Activated naive CD4-positive, alpha-beta T cell treated with anti-CD3 and anti-CD28 coated beads, Interleukin-2, amount 50 U/mL, for 24 hours (primary cell): ENCODE data around the gene SNRPA1.
A peak's percentile ranks its signal among the peaks of the same experiment; 100 is the strongest.

Experiments used
- H3K27ac Mint-ChIP-seq: one replicate; pipeline ENCODE4 v1.8.0; 2021; ENCODE audit warnings: mild to moderate bottlenecking, mixed read lengths
- H3K27me3 Mint-ChIP-seq: one replicate; pipeline ENCODE4 v1.8.0; 2021; ENCODE audit warnings: mixed read lengths
- H3K36me3 Mint-ChIP-seq: one replicate; pipeline ENCODE4 v1.8.0; 2021; ENCODE audit warnings: mixed read lengths
- H3K4me1 Mint-ChIP-seq: one replicate; pipeline ENCODE4 v1.8.0; 2021; ENCODE audit warnings: mixed read lengths
- H3K4me3 Mint-ChIP-seq: one replicate; pipeline ENCODE4 v1.8.0; 2021; ENCODE audit warnings: mild to moderate bottlenecking, mixed read lengths
- H3K9me3 Mint-ChIP-seq: one replicate; pipeline ENCODE4 v1.8.0; 2021; ENCODE audit warnings: mixed read lengths

SNRPA1 gene

GRCh38 chr15:101264011-101264410, 31.0 kb downstream of the SNRPA1 start:
- peaks cover 4% of the 10 kb centered on the region for H3K27me3 Mint-ChIP-seq
- no peaks in the 10 kb centered on the region for H3K4me1 Mint-ChIP-seq
- no peak overlapping the region for H3K4me3 Mint-ChIP-seq
- H3K9me3 Mint-ChIP-seq, result no peaks in the 10 kb centered on the region
- H3K36me3 Mint-ChIP-seq, result no peaks in the 10 kb centered on the region
- H3K27ac Mint-ChIP-seq, result no peak overlapping the region

DNA sequence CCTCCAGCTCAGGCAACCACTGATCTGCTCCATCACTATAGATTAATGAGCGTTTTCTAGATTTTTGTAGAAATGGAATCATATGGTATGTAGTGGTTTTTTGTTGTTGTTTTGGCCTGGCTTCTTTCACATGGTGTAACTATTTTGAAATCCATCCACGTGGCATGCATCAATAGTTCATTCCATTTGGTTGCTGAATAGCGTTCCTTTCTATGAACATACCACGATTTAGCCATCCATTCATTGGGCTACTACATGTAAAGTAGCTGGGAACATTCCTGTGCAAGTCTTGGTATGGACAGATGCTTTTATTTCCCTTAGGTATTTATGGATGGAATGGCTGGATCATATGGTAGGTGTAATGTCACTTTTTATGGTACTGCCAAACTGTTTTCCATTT, 32.5 kb downstream of the SNRPA1 start:
- no peak overlapping the region for H3K4me3 Mint-ChIP-seq
- H3K4me1 Mint-ChIP-seq, result peaks cover 5% of the 10 kb centered on the region
- no peaks in the 10 kb centered on the region for H3K9me3 Mint-ChIP-seq
- H3K27me3 Mint-ChIP-seq, result peaks cover 4% of the 10 kb centered on the region
- no peak overlapping the region for H3K27ac Mint-ChIP-seq
- H3K36me3 Mint-ChIP-seq, result no peaks in the 10 kb centered on the region

- Mint-ChIP-seq H3K4me1 (peaks cover 27% of the 10 kb centered on the region), H3K27ac (peak overlapping the region; percentile 46), H3K27me3 (peaks cover 4% of the 10 kb centered on the region), H3K36me3 (no peaks in the 10 kb centered on the region), H3K9me3 (no peaks in the 10 kb centered on the region), H3K4me3 (no peak overlapping the region)
Observed at GRCh38 chr15:101258238-101259144, 36.6 kb downstream of the SNRPA1 start.

GRCh38 chr15:101256757-101257156, 38.3 kb downstream of the SNRPA1 start:
- H3K4me3 Mint-ChIP-seq, result peak overlapping the region; percentile 38
- H3K9me3 Mint-ChIP-seq, result no peaks in the 10 kb centered on the region
- H3K27ac Mint-ChIP-seq, result no peak overlapping the region
- H3K4me1 Mint-ChIP-seq, result peaks cover 37% of the 10 kb centered on the region
- H3K27me3 Mint-ChIP-seq, result peaks cover 4% of the 10 kb centered on the region
- no peaks in the 10 kb centered on the region for H3K36me3 Mint-ChIP-seq

DNA sequence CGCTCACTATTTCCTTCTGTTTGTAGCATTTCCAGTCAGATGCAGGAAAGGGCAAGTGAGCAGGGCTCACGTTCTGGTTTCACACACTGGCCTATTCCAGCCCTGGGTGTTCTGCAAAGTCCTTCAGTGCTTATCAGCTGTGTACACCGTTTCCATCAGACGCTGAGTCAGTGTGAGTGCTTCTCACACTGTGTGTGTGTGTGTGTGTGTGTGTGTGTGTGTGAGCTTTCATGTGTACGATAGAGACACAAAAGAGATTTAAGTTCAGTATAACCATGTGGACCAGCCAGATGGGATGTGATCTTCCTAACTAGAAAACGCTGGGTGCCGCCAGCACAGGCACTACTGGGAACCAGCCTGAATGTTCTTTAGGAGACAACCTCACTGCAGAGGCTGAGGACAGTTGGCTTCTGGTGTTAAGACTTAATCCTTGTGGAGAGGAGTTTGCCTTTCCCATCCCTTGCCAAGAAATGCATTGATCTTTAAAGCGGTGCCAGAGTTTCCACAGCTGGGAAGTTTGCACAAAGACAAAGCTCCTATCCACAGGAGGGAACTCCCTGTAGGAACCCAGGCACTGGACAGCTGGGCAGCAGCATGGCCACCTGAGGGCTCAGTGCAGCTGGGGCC, 39.3 kb downstream of the SNRPA1 start:
- Mint-ChIP-seq H3K9me3 (no peaks in the 10 kb centered on the region), H3K36me3 (no peaks in the 10 kb centered on the region), H3K27me3 (peaks cover 4% of the 10 kb centered on the region), H3K4me3 (peak overlapping the region; percentile 12), H3K4me1 (peaks cover 37% of the 10 kb centered on the region), H3K27ac (peak overlapping the region; percentile 43)

GRCh38 chr15:101255051-101255395, 40.0 kb downstream of the SNRPA1 start:
- Mint-ChIP-seq H3K27ac (peak overlapping the region; percentile 43), H3K36me3 (peaks cover 4% of the 10 kb centered on the region), H3K27me3 (peaks cover 4% of the 10 kb centered on the region), H3K4me1 (peaks cover 42% of the 10 kb centered on the region), H3K4me3 (peak overlapping the region; percentile 4), H3K9me3 (no peaks in the 10 kb centered on the region)

GRCh38 chr15:101254157-101255050, 40.6 kb downstream of the SNRPA1 start:
- H3K36me3 Mint-ChIP-seq, result peaks cover 4% of the 10 kb centered on the region
- no peaks in the 10 kb centered on the region for H3K9me3 Mint-ChIP-seq
- H3K27ac Mint-ChIP-seq, result no peak overlapping the region
- peak overlapping the region; percentile 4 for H3K4me3 Mint-ChIP-seq
- peaks cover 2% of the 10 kb centered on the region for H3K27me3 Mint-ChIP-seq
- H3K4me1 Mint-ChIP-seq, result peaks cover 46% of the 10 kb centered on the region

- H3K27ac Mint-ChIP-seq, result peak overlapping the region; percentile 93
- H3K4me1 Mint-ChIP-seq, result peaks cover 53% of the 10 kb centered on the region
- no peaks in the 10 kb centered on the region for H3K27me3 Mint-ChIP-seq
- H3K9me3 Mint-ChIP-seq, result no peaks in the 10 kb centered on the region
- H3K4me3 Mint-ChIP-seq, result peak overlapping the region; percentile 92
- H3K36me3 Mint-ChIP-seq, result peaks cover 8% of the 10 kb centered on the region
Observed at GRCh38 chr15:101252836-101253235, 42.2 kb downstream of the SNRPA1 start.

DNA sequence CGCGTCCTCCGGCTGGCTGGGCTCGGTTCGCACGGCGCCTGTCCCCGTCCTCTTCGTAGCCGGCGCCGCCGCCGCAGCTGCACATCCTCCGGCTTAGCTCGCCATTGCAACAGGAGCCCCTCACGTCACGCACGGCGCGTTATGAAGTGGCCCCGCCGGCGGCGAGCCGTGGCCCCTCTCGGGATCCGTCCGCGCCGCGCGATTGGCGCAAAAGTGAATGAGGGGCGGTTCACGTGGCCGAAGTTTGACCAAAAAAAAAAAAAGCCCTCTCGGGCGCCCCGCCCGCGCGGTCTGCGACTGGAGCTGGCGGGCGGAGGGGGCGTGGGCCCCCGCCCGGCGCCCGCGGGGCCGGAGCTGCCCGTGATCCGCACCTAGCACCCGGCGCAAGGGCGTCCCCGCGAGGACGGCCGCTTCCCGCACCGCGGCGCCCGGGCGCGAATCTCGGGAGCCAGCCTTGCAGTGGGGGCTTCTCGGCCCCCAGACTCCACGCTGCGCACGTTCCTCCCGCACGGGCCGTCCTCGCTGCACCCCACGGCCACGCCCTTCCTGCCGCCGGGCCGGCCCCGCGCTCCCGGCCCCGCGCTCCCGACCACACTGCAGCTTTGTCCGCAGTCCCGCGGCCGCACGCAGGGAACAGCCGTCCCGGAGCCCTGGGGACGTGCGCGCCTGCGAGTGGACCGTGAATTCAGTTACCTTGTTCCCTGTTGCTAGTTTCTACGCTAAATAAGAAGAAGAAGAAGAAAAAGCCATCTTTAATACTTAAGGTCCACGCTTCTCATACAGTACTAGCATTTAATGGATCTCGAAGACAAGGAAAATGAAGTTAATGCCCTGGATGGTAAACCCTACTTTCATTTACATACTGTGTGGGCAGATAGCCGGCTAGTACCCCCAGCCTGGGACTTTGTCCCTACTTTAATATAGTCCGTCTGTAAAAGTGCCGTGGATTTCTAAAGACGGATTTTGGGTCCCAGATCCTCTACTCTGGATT, 42.9 kb downstream of the SNRPA1 start, which contains the start of gene CHSY1:
CHSY1 (minus strand) TSS at position 219 of the 991 bp plus-strand sequence. CDS start 592 bp downstream, outside the sequence.
- H3K9me3 Mint-ChIP-seq, result no peaks in the 10 kb centered on the region
- H3K36me3 Mint-ChIP-seq, result peaks cover 10% of the 10 kb centered on the region
- no peaks in the 10 kb centered on the region for H3K27me3 Mint-ChIP-seq
- peak within 1 kb of the TSS; percentile 92 for H3K4me3 Mint-ChIP-seq
- peak within 1 kb of the TSS; percentile 93 for H3K27ac Mint-ChIP-seq
- peaks cover 61% of the 10 kb centered on the region for H3K4me1 Mint-ChIP-seq

GRCh38 chr15:101250873-101251829, 43.9 kb downstream of the SNRPA1 start:
- peaks cover 66% of the 10 kb centered on the region for H3K4me1 Mint-ChIP-seq
- peak overlapping the region; percentile 88 for H3K27ac Mint-ChIP-seq
- no peaks in the 10 kb centered on the region for H3K27me3 Mint-ChIP-seq
- peak overlapping the region; percentile 90 for H3K4me3 Mint-ChIP-seq
- H3K36me3 Mint-ChIP-seq, result peaks cover 11% of the 10 kb centered on the region
- H3K9me3 Mint-ChIP-seq, result no peaks in the 10 kb centered on the region

- Mint-ChIP-seq H3K27me3 (no peaks in the 10 kb centered on the region), H3K4me1 (peaks cover 67% of the 10 kb centered on the region), H3K27ac (peak overlapping the region; percentile 53), H3K9me3 (no peaks in the 10 kb centered on the region), H3K4me3 (peak overlapping the region; percentile 90), H3K36me3 (peaks cover 11% of the 10 kb centered on the region)
Observed at GRCh38 chr15:101250341-101250831, 44.7 kb downstream of the SNRPA1 start.

DNA sequence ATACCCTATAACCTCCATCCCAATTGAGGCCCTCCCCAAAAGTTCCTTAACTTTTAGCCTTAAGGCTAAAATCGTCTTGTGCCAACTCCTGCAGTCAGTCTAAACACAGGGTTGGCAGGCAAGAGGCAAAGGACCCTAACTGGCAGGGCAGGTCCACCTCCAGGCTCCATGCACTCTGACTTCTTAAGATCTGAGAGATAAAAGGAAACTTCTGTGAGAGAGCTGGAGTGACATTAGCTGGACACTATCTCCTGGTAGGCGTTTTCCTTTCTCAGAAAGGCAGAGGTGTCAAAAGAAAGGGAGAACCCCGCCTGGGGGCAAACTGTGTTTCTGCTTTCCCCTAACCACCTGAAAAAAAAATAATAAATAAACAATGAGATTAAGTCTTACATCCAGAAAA, 46.8 kb downstream of the SNRPA1 start:
- Mint-ChIP-seq H3K4me1 (peaks cover 76% of the 10 kb centered on the region), H3K27me3 (no peaks in the 10 kb centered on the region), H3K4me3 (peak overlapping the region; percentile 77), H3K27ac (peak overlapping the region; percentile 89), H3K36me3 (peaks cover 17% of the 10 kb centered on the region), H3K9me3 (no peaks in the 10 kb centered on the region)
